Activated T-cell treated with anti-CD3 and anti-CD28 coated beads, Interleukin-2, amount 50 U/mL, for 24 hours (primary cell): ENCODE results near the gene RNPEPL1.

Experiments used
- DNase-seq: peaks from one replicate; pipeline ENCODE4 v3.0.0-alpha.2; 2020
- H3K27ac Mint-ChIP-seq: 2 replicates; pipeline ENCODE4 v1.8.0; 2020; ENCODE audit warnings: mild to moderate bottlenecking, mixed read lengths
- H3K27me3 Mint-ChIP-seq: 2 replicates; pipeline ENCODE4 v1.8.0; 2020; ENCODE audit warnings: mixed read lengths
- H3K36me3 Mint-ChIP-seq: 2 replicates; pipeline ENCODE4 v1.8.0; 2020; ENCODE audit warnings: low read depth, mixed read lengths
- H3K4me1 Mint-ChIP-seq: 2 replicates; pipeline ENCODE4 v1.8.0; 2020; ENCODE audit warnings: low read depth, mixed read lengths
- H3K4me3 Mint-ChIP-seq: 2 replicates; pipeline ENCODE4 v1.8.0; 2020; ENCODE audit warnings: mild to moderate bottlenecking, moderate library complexity, mixed read lengths
- H3K9me3 Mint-ChIP-seq: 2 replicates; pipeline ENCODE4 v1.8.0; 2020; ENCODE audit warnings: mixed read lengths

RNPEPL1 gene

DNA sequence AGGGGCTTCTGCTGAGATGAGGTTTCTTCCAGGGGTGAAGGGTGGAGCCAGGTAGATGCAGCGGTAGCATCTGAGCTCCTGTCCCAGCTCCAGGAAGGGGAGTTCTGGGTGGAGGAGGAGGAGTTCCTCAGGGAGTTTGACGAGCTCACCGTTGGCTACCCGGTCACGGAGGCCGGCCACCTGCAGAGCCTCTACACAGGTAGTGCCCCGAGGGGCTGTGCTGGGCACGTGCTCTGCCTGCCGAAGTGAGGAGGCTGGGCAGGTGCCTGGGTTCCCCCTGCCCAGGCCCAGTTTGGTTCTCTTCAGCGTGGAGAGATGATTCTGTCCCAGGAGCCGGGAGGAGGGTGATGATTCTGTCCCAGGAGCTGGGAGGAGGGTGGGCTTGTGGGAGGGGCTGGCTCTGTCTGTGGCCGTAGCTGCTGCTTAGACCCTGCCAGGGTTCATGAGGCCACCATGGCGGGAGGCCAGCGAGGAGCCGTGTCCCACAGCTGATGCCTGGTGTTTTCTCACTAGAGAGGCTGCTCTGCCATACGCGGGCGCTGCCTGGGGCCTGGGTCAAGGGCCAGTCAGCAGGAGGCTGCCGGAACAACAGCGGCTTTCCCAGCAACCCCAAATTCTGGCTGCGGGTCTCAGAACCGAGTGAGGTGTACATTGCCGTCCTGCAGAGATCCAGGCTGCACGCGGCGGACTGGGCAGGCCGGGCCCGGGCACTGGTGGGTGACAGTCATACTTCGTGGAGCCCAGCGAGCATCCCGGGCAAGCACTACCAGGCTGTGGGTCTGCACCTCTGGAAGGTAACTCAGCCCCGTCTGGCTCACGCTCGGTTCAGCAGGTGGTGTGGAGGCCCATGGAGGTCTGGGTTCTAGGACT lies 26.5 kb downstream of the RNPEPL1 start:
- H3K4me1 Mint-ChIP-seq = peaks cover 11% of the 10 kb centered on the region
- peaks cover 69% of the 10 kb centered on the region for H3K36me3 Mint-ChIP-seq
- no peaks in the 10 kb centered on the region for H3K27me3 Mint-ChIP-seq
- no peaks in the 10 kb centered on the region for H3K9me3 Mint-ChIP-seq
- no peak overlapping the region for H3K27ac Mint-ChIP-seq
- DNase-seq = peak; percentile 22
- H3K4me3 Mint-ChIP-seq = no peak overlapping the region

GRCh38 chr2:240595381-240596079 lies 27.2 kb downstream of the RNPEPL1 start:
- no peaks in the 10 kb centered on the region for H3K27me3 Mint-ChIP-seq
- peak; percentile 43 for DNase-seq

GRCh38 chr2:240596080-240596460 lies 27.8 kb downstream of the RNPEPL1 start:
- Mint-ChIP-seq H3K4me3 (no peak overlapping the region), H3K27ac (no peak overlapping the region), H3K9me3 (no peaks in the 10 kb centered on the region), H3K27me3 (no peaks in the 10 kb centered on the region), H3K4me1 (peaks cover 7% of the 10 kb centered on the region), H3K36me3 (peaks cover 67% of the 10 kb centered on the region)
- no peak for DNase-seq

More at GRCh38 chr2:240595381-240596079, 27.2 kb downstream of the RNPEPL1 start:
- Mint-ChIP-seq H3K4me3 (no peak overlapping the region), H3K36me3 (peaks cover 69% of the 10 kb centered on the region), H3K27ac (no peak overlapping the region), H3K9me3 (no peaks in the 10 kb centered on the region), H3K4me1 (peaks cover 7% of the 10 kb centered on the region)

DNA sequence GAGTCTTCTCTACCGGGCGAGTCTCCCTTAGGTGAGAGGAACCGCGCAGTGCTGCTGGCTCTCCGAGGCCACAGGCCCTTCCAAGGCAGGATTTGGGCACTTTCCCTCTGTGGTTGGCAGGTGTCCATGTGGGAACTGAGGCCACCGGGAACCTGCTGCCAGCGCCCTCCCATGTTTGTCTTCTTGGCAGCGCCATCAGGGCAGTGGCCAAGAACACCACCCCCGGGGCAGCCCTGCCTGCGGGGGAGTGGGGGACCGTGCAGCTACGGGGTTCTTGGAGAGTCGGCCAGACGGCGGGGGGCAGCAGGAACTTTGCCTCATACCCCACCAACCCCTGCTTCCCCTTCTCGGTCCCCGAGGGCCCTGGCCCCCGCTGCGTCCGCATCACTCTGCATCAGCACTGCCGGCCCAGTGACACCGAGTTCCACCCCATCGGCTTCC lies 28.2 kb downstream of the RNPEPL1 start:
- Mint-ChIP-seq H3K36me3 (peaks cover 64% of the 10 kb centered on the region), H3K4me1 (peaks cover 3% of the 10 kb centered on the region), H3K27me3 (no peaks in the 10 kb centered on the region), H3K9me3 (no peaks in the 10 kb centered on the region), H3K4me3 (no peak overlapping the region), H3K27ac (no peak overlapping the region)
- peak; percentile 24 for DNase-seq

- peak; percentile 24 for DNase-seq
- Mint-ChIP-seq H3K4me3 (no peak overlapping the region), H3K36me3 (peaks cover 64% of the 10 kb centered on the region), H3K9me3 (no peaks in the 10 kb centered on the region), H3K27me3 (no peaks in the 10 kb centered on the region), H3K4me1 (peaks cover 2% of the 10 kb centered on the region), H3K27ac (no peak overlapping the region)
Observed at GRCh38 chr2:240597054-240597418, 28.8 kb downstream of the RNPEPL1 start.

DNA sequence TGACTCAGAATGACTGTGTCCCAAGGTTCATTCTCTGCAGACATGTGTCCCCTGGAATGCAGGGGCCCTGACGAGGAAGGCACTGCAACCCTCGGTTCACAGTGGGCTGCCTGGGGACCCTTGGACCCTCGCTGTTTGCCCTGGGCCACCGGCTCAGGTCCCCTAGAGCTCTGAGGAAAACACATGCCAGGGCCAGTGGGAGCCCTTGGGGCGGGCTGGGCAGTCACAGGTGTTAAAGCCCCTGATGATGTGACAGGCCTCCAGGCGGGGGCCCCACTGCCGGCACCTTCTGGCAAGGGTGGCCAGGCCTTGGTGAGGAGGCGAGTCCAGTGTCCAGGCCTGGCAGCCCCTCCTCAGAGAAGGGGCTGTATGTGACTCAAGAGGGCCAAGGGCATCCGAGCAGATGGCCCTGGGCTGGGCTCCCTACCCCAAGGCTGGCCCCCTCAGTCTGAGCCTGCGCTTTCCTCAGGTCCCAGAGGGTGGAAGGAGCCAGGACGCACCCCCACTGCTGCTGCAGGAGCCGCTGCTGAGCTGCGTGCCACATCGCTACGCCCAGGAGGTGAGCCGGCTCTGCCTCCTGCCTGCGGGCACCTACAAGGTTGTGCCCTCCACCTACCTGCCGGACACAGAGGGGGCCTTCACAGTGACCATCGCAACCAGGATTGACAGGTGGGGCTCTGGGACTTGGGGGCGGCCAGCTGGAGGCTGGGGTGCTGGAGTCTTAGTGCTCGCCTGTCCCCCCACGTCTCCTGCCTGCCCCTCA lies 29.3 kb downstream of the RNPEPL1 start:
- H3K9me3 Mint-ChIP-seq = no peaks in the 10 kb centered on the region
- peak; percentile 19 for DNase-seq
- no peaks in the 10 kb centered on the region for H3K27me3 Mint-ChIP-seq
- peaks cover under 1% of the 10 kb centered on the region for H3K4me1 Mint-ChIP-seq
- no peak overlapping the region for H3K27ac Mint-ChIP-seq
- H3K4me3 Mint-ChIP-seq = no peak overlapping the region
- peaks cover 59% of the 10 kb centered on the region for H3K36me3 Mint-ChIP-seq

DNA sequence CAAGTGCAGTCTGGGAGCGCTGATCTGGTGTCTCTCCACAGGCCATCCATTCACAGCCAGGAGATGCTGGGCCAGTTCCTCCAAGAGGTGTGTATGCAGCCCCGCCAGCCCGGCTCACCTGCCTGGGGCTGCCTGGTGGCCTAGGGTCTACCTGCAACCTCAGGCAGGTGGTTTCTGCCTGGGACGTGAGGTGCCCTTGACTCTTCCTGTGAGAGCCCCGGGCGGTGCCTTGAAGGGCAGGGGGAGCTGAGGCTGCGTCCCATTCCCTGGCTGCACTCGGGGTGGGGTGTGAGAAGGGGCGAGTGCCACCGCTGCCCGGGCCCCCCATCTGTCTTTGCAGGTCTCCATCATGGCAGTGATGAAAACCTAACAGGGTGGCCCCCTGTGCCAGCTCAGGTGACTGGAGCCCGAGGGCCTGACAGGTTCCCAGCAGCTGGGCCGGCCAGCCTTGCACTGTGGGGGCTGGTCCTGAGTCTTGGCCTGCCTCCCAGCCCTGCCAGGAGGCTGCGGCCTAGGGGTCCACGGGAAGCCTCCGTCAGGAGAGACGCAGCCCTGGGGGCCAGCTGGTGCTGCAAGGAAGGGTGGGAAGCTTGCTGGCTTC lies 30.1 kb downstream of the RNPEPL1 start:
- H3K27ac Mint-ChIP-seq = no peak overlapping the region

GRCh38 chr2:240599141-240599583 lies 30.9 kb downstream of the RNPEPL1 start:
- Mint-ChIP-seq H3K27me3 (no peaks in the 10 kb centered on the region), H3K27ac (peak overlapping the region; percentile 68), H3K4me3 (no peak overlapping the region), H3K9me3 (no peaks in the 10 kb centered on the region), H3K4me1 (no peaks in the 10 kb centered on the region), H3K36me3 (peaks cover 51% of the 10 kb centered on the region)
- no peak for DNase-seq

More for the DNA sequence above, 30.1 kb downstream of the RNPEPL1 start:
- no peaks in the 10 kb centered on the region for H3K9me3 Mint-ChIP-seq
- DNase-seq = peak; percentile 21
- peaks cover 53% of the 10 kb centered on the region for H3K36me3 Mint-ChIP-seq
- no peaks in the 10 kb centered on the region for H3K4me1 Mint-ChIP-seq
- H3K27me3 Mint-ChIP-seq = no peaks in the 10 kb centered on the region
- H3K4me3 Mint-ChIP-seq = no peak overlapping the region

DNA sequence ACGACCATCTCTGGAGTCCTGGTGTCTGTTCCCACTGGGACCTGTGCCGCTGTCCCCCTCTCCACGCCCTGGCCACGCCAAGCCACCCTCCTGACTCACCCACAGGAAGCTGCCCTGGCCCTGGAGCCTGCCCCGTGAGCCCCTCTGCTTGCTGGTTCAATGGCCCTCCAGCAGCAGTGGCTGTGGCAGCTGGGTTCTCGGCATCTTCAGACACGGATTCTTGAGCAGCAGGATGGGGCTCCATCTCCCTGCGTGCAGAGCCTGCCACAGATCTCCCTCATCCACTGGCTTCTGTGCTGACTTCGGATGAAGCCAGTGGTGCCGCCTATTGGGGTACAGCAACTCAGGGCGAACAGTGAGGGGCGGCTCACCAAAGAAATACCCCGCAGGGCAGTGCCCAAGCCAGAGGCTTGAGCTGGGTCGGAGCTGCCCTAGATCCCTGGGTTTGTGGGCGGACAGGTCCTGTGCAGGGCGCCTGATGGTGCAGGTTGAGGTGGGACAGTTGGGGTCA lies 32.2 kb downstream of the RNPEPL1 start:
- Mint-ChIP-seq H3K27ac (no peak overlapping the region), H3K4me3 (no peak overlapping the region), H3K27me3 (no peaks in the 10 kb centered on the region), H3K4me1 (no peaks in the 10 kb centered on the region), H3K36me3 (peaks cover 47% of the 10 kb centered on the region), H3K9me3 (no peaks in the 10 kb centered on the region)
- peak; percentile 25 for DNase-seq

- Mint-ChIP-seq H3K9me3 (no peaks in the 10 kb centered on the region), H3K27ac (peak overlapping the region; percentile 26), H3K36me3 (peaks cover 40% of the 10 kb centered on the region), H3K4me3 (no peak overlapping the region), H3K4me1 (no peaks in the 10 kb centered on the region), H3K27me3 (no peaks in the 10 kb centered on the region)
- peak; percentile 25 for DNase-seq
Observed at GRCh38 chr2:240601061-240601830, 33.0 kb downstream of the RNPEPL1 start.

DNA sequence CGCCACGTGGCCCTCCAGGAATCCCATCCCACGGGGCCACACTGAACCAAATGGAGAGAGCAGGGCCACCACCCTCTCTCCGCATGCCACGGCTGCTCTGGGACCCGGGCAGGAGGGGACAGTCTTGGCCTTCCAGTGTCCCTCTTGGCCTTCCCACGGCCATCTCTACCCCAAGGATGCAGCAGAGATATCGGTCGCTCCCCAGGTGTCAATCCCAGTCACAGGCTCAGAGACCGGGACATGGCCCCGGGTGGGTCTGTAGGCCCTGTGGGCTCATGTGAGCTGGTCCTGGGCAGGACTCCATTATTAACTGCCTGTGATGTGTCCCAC lies 33.5 kb downstream of the RNPEPL1 start:
- Mint-ChIP-seq H3K27ac (peak overlapping the region; percentile 37), H3K36me3 (peaks cover 38% of the 10 kb centered on the region), H3K9me3 (no peaks in the 10 kb centered on the region), H3K4me3 (no peak overlapping the region), H3K27me3 (no peaks in the 10 kb centered on the region), H3K4me1 (no peaks in the 10 kb centered on the region)
- no peak for DNase-seq

GRCh38 chr2:240602266-240603050 lies 34.2 kb downstream of the RNPEPL1 start:
- peak overlapping the region; percentile 37 for H3K27ac Mint-ChIP-seq
- no peaks in the 10 kb centered on the region for H3K27me3 Mint-ChIP-seq

More at GRCh38 chr2:240602266-240603050, 34.2 kb downstream of the RNPEPL1 start:
- H3K4me1 Mint-ChIP-seq = no peaks in the 10 kb centered on the region
- peak; percentile 30 for DNase-seq
- H3K4me3 Mint-ChIP-seq = no peak overlapping the region
- peaks cover 38% of the 10 kb centered on the region for H3K36me3 Mint-ChIP-seq
- no peaks in the 10 kb centered on the region for H3K9me3 Mint-ChIP-seq
